ENCODE results near the gene FHIT. TPM values are rescaled to one million over a fixed set of nuclear protein-coding genes. Genes with fewer than 3 reads are reported as not detected.

Gene FHIT
- total and polyA plus RNA-seq, 2 experiments from 2014 or later: 0.22 to 0.90 TPM

DNA sequence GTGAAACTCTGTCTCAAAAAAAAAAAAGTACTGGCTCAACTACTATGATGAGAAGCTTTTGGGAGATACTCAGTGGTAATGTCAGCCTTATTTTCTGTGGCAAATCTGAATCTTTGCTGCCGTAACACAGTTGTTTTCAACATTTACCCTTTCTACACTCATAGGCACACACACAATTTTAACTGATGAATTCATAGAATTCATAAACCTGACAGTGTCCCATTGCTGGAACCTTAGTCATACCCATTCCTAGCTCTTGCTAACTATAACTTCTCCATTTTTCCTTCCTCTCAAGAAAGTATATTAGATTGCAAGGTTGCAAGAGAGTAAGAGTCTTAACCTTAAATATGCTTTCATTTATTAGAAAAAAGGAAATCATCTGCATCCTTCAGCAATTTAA is 496.6 kb downstream of the FHIT start:
- no peaks in the 10 kb centered on the region for H3K9me2 ChIP-seq (ENCODE audit: insufficient read depth)
- peak overlapping the region; percentile 7 for H3K4me2 ChIP-seq (ENCODE audit: unreplicated experiment)
- no peaks in the 10 kb centered on the region for H3K36me3 ChIP-seq (ENCODE audit: low read depth)
- no peaks in the 10 kb centered on the region for H4K20me1 ChIP-seq (ENCODE audit: insufficient read depth)
- H3K27me3 ChIP-seq (replicated peaks; ENCODE audit: insufficient read depth): no peaks in the 10 kb centered on the region
- H3K4me3 ChIP-seq: no peak overlapping the region
- H3K27ac ChIP-seq: no peak overlapping the region
- H3K4me1 ChIP-seq (ENCODE audit: insufficient read depth): peaks cover 51% of the 10 kb centered on the region
- peak; percentile 57 for DNase-seq
- in situ Hi-C loops (cut with MboI): no loop called here
- no peak overlapping the region for H2AFZ ChIP-seq
- TF ChIP-seq EZH2phosphoT487 (IDR thresholded peaks at IDR 0.05; ENCODE audit: insufficient read depth, low read depth) (no peak), EZH2 (IDR thresholded peaks at IDR 0.05; ENCODE audit: insufficient read depth, poor library complexity, severe bottlenecking) (no peak)
- peaks cover 39% of the 10 kb centered on the region for H3F3A ChIP-seq (ENCODE audit: insufficient read depth)
- no peaks in the 10 kb centered on the region for H3K9me3 ChIP-seq (ENCODE audit: low read depth)
- H3K9ac ChIP-seq: no peak overlapping the region
- no peaks in the 10 kb centered on the region for H3K79me2 ChIP-seq (ENCODE audit: insufficient read depth)
- WGBS, 2 experiments (ENCODE audit: low coverage in 1 of 2, low lambda C conversion rate in 2 of 2, missing lambda C conversion rate in 2 of 2): 41 to 62% methylated on average over 1 of the region's 1 CpG

- H3K9ac ChIP-seq: no peak overlapping the region
- no peaks in the 10 kb centered on the region for H3K9me3 ChIP-seq (ENCODE audit: low read depth)
- no peaks in the 10 kb centered on the region for H3K27me3 ChIP-seq (replicated peaks; ENCODE audit: insufficient read depth)
- 2 to 7% methylated on average over 3 of the region's 3 CpGs for WGBS, 2 experiments (ENCODE audit: low coverage in 1 of 2, low lambda C conversion rate in 2 of 2, missing lambda C conversion rate in 2 of 2)
- no peaks in the 10 kb centered on the region for H3K36me3 ChIP-seq (ENCODE audit: low read depth)
- no peaks in the 10 kb centered on the region for H3K79me2 ChIP-seq (ENCODE audit: insufficient read depth)
- H3K4me1 ChIP-seq (ENCODE audit: insufficient read depth): peaks cover 51% of the 10 kb centered on the region
- H2AFZ ChIP-seq: no peak overlapping the region
- peak; percentile 80 for DNase-seq
- TF ChIP-seq EZH2 (IDR thresholded peaks at IDR 0.05; ENCODE audit: insufficient read depth, poor library complexity, severe bottlenecking) (no peak), EZH2phosphoT487 (IDR thresholded peaks at IDR 0.05; ENCODE audit: insufficient read depth, low read depth) (peak; percentile 89)
- no peaks in the 10 kb centered on the region for H4K20me1 ChIP-seq (ENCODE audit: insufficient read depth)
- H3K9me2 ChIP-seq (ENCODE audit: insufficient read depth): no peaks in the 10 kb centered on the region
- in situ Hi-C loops (cut with MboI): no loop called here
- peaks cover 39% of the 10 kb centered on the region for H3F3A ChIP-seq (ENCODE audit: insufficient read depth)
- H3K4me2 ChIP-seq (ENCODE audit: unreplicated experiment): no peak overlapping the region
- H3K27ac ChIP-seq: no peak overlapping the region
- H3K4me3 ChIP-seq: 0 out of 2 replicates have a peak overlapping the region, but pooled peaks have one; percentile 8
These were observed 498.4 kb downstream of the FHIT start for GRCh38 chr3:60752809-60753208.

DNA sequence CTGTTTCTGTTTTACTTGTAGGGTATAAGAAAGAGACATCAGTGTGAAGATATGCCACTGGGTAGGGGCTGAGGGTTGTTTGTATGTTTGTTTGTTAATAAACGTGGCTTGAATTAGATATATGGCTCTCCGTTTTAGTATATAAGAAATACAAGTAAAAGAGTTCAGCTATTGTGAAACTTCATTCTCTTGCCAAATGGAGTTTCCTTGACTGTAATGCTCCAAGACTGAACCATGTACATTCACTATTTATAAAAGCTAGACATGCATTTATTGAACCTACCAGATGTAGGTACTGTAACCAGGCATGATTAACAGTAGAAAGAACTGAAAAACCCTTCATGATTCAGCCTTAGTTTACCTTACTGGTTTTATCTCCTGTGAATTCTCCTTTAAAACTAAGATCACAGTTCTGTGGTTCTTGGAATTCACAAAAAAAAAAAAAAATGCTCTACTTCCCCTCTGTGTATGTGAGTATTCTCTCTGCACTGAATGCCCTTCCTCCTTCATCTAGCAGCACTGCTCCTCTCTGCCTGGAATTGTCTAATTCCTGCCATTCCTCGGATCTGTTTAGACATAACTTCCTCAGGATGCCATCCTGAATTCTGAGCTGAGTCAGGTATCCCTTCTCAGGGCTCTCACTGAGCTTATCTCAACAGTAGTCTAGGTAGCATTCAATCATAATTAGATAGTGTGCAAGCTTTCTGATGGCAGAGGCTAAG is 504.4 kb downstream of the FHIT start:
- H3K36me3 ChIP-seq (ENCODE audit: low read depth): no peaks in the 10 kb centered on the region
- no peak overlapping the region for H3K9ac ChIP-seq
- H3F3A ChIP-seq (ENCODE audit: insufficient read depth): 0 out of 2 replicates have a peak, but pooled peaks cover 14% of the 10 kb centered on the region
- H3K79me2 ChIP-seq (ENCODE audit: insufficient read depth): no peaks in the 10 kb centered on the region
- TF ChIP-seq EZH2 (IDR thresholded peaks at IDR 0.05; ENCODE audit: insufficient read depth, poor library complexity, severe bottlenecking) (no peak), EZH2phosphoT487 (IDR thresholded peaks at IDR 0.05; ENCODE audit: insufficient read depth, low read depth) (no peak)
- H3K4me2 ChIP-seq (ENCODE audit: unreplicated experiment): peak overlapping the region; percentile 14
- no peaks in the 10 kb centered on the region for H4K20me1 ChIP-seq (ENCODE audit: insufficient read depth)
- in situ Hi-C loops (cut with MboI): no loop called here
- H3K9me3 ChIP-seq (ENCODE audit: low read depth): no peaks in the 10 kb centered on the region
- no peak overlapping the region for H2AFZ ChIP-seq
- 76 to 83% methylated on average over 3 of the region's 3 CpGs for WGBS, 2 experiments (ENCODE audit: low coverage in 1 of 2, low lambda C conversion rate in 2 of 2, missing lambda C conversion rate in 2 of 2)
- peak; percentile 43 for DNase-seq
- peaks cover 22% of the 10 kb centered on the region for H3K4me1 ChIP-seq (ENCODE audit: insufficient read depth)
- H3K4me3 ChIP-seq: no peak overlapping the region
- no peaks in the 10 kb centered on the region for H3K9me2 ChIP-seq (ENCODE audit: insufficient read depth)
- H3K27ac ChIP-seq: no peak overlapping the region
- H3K27me3 ChIP-seq (replicated peaks; ENCODE audit: insufficient read depth): no peaks in the 10 kb centered on the region

GRCh38 chr3:60746043-60746638 is 505.1 kb downstream of the FHIT start:
- Histone ChIP-seq H3K4me2 (ENCODE audit: unreplicated experiment) (peak overlapping the region; percentile 14), H2AFZ (no peak overlapping the region), H3K79me2 (ENCODE audit: insufficient read depth) (no peaks in the 10 kb centered on the region), H3F3A (ENCODE audit: insufficient read depth) (0 out of 2 replicates have a peak, but pooled peaks cover 14% of the 10 kb centered on the region), H3K4me1 (ENCODE audit: insufficient read depth) (peaks cover 22% of the 10 kb centered on the region), H3K9ac (no peak overlapping the region), H3K36me3 (ENCODE audit: low read depth) (no peaks in the 10 kb centered on the region), H3K9me3 (ENCODE audit: low read depth) (no peaks in the 10 kb centered on the region), H3K4me3 (no peak overlapping the region), H3K9me2 (ENCODE audit: insufficient read depth) (no peaks in the 10 kb centered on the region), H3K27ac (no peak overlapping the region), H3K27me3 (replicated peaks; ENCODE audit: insufficient read depth) (no peaks in the 10 kb centered on the region), H4K20me1 (ENCODE audit: insufficient read depth) (no peaks in the 10 kb centered on the region)
- in situ Hi-C loops (cut with MboI): no loop called here
- peak; percentile 54 for DNase-seq
- no peak for TF ChIP-seq EZH2phosphoT487 (IDR thresholded peaks at IDR 0.05; ENCODE audit: insufficient read depth, low read depth)
- TF ChIP-seq EZH2 (IDR thresholded peaks at IDR 0.05; ENCODE audit: insufficient read depth, poor library complexity, severe bottlenecking): no peak
- WGBS, 2 experiments (ENCODE audit: low coverage in 1 of 2, low lambda C conversion rate in 2 of 2, missing lambda C conversion rate in 2 of 2): 83 to 87% methylated on average over 8 of the region's 8 CpGs

Data from GM23248 (cell line).